HG03095 (cell line): Measurements from ENCODE around the gene MASP2.
"Not testable (repeated sequence)": the region's sequence is repeated elsewhere in the genome, so short reads cannot be mapped to it uniquely, and the experiment has no call there.

ENCODE experiments used
- ATAC-seq: cut with Tn5 transposase; IDR thresholded peaks from one replicate; pipeline ENCODE4 v1.9.1; 2021; ENCODE audit warnings: moderate library complexity; ENCODE audit not compliant: unreplicated experiment

MASP2 gene

GRCh38 chr1:10992004-10992403, 55.0 kb downstream of the MASP2 start:
- ATAC-seq = not testable (repeated sequence)

GRCh38 chr1:10990828-10991227, 56.2 kb downstream of the MASP2 start:
- no peak for ATAC-seq

- ATAC-seq = not testable (repeated sequence)
Measured at GRCh38 chr1:10989920-10990516, 57.0 kb downstream of the MASP2 start.

- no peak for ATAC-seq
Measured at GRCh38 chr1:10989095-10989494, 57.9 kb downstream of the MASP2 start.

GRCh38 chr1:10987840-10988417, 59.1 kb downstream of the MASP2 start:
- ATAC-seq = no peak

GRCh38 chr1:10986525-10986890, 60.5 kb downstream of the MASP2 start:
- no peak for ATAC-seq

GRCh38 chr1:10980841-10981727, 66.0 kb downstream of the MASP2 start:
- no peak for ATAC-seq

GRCh38 chr1:10980094-10980577, 66.9 kb downstream of the MASP2 start:
- no peak for ATAC-seq

GRCh38 chr1:10979483-10979920, 67.5 kb downstream of the MASP2 start:
- no peak for ATAC-seq

GRCh38 chr1:10978719-10979118, 68.3 kb downstream of the MASP2 start:
- ATAC-seq = no peak
